Endothelial cell of umbilical vein (primary cell): ENCODE data around the gene CAMK2D. TPM values are rescaled to one million over a fixed set of nuclear protein-coding genes. Genes with fewer than 3 reads are reported as not detected.

Source experiments
- BruUV-seq: library from RNA; stranded (reverse); fragments of 400-500 nt; replicated peaks from 2 replicates; lab custom pipeline; 2021; lab: Mats Ljungman, UMichigan
- CTCF ChIA-PET: fragments of 300-600, 350-600 bp; sonication (Branson Sonifier 250); formaldehyde crosslinking; loops from one replicate; lab custom pipeline; 2021; ENCODE audit warnings: antibody characterized with exemption, inconsistent platforms; lab: Charles Lee
- POLR2A ChIA-PET: fragments of 300-600, 350-600 bp; sonication (Branson Sonifier 250); formaldehyde crosslinking; loops from one replicate; lab custom pipeline; 2021; ENCODE audit warnings: antibody characterized with exemption, inconsistent platforms; lab: Charles Lee
- DNase-seq: peaks from one replicate; pipeline ENCODE4 v3.0.0-alpha.2; 2011; ENCODE audit warnings: low read depth, low spot score
- FAIRE-seq: peaks from 2 replicates; lab custom pipeline; 2011; peaks lifted over from hg19 to GRCh38; lab: Jason Lieb, UNC
- H2AFZ ChIP-seq: 2 replicates; pipeline ENCODE4 v1.6.0; 2012; ENCODE audit warnings: low read depth, low read length, control low read depth, inconsistent platforms
- H3K27ac ChIP-seq: 2 replicates; pipeline ENCODE4 v1.5.1; 2011; ENCODE audit warnings: low read depth, mild to moderate bottlenecking, control low read depth, low read length, moderate library complexity; ENCODE audit not compliant: insufficient read depth
- H3K27me3 ChIP-seq, 2 experiments: 2 replicates each; pipeline versions ENCODE4 v1.6.0 to v1.6.1; 2011; ENCODE audit warnings: low read length in 2 of 2, mixed read lengths in 1 of 2; ENCODE audit not compliant: control insufficient read depth in 2 of 2, insufficient read depth in 2 of 2
- H3K36me3 ChIP-seq, 2 experiments: 2 replicates in 1 of 2; 3 replicates in 1 of 2; pipeline ENCODE4 v1.5.1; 2011; ENCODE audit warnings: low read length in 2 of 2, mild to moderate bottlenecking in 1 of 2, moderate library complexity in 1 of 2; ENCODE audit not compliant: control insufficient read depth in 2 of 2, insufficient read depth in 2 of 2; ENCODE audit errors: extremely low read depth in 1 of 2
- H3K4me1 ChIP-seq: 3 replicates; pipeline ENCODE4 v1.5.1; 2011; ENCODE audit warnings: mild to moderate bottlenecking, low read length; ENCODE audit not compliant: control insufficient read depth, insufficient read depth; ENCODE audit errors: extremely low read depth
- H3K4me2 ChIP-seq: 2 replicates; pipeline ENCODE4 v1.6.1; 2011; ENCODE audit warnings: low read length, control low read depth, mixed read lengths; ENCODE audit not compliant: insufficient read depth
- H3K4me3 ChIP-seq, 3 experiments: fragments of 200-600 bp in 1 of 3; sonication (generic), shearing (Covaris generic) in 1 of 3; replicated peaks in 1 of 3; 2 replicates each; pipeline ENCODE4 v1.5.1; 2011 to 2016; ENCODE audit warnings: control low read depth in 3 of 3, low read length in 3 of 3, mild to moderate bottlenecking in 2 of 3, inconsistent platforms in 1 of 3, low read depth in 1 of 3, moderate library complexity in 1 of 3; ENCODE audit not compliant: insufficient read depth in 1 of 3
- H3K79me2 ChIP-seq: 2 replicates; pipeline ENCODE4 v1.6.0; 2012; ENCODE audit warnings: low read length, inconsistent platforms; ENCODE audit not compliant: control insufficient read depth, insufficient read depth
- H3K9ac ChIP-seq: replicated peaks from 2 replicates; pipeline ENCODE3; 2011; ENCODE audit warnings: low read length, control low read depth; ENCODE audit not compliant: insufficient read depth; ENCODE audit errors: extremely low read depth
- H3K9me1 ChIP-seq: replicated peaks from 3 replicates; pipeline ENCODE4 v1.6.0; 2011; ENCODE audit warnings: mild to moderate bottlenecking, low read length; ENCODE audit not compliant: control insufficient read depth, insufficient read depth; ENCODE audit errors: extremely low read depth
- H3K9me3 ChIP-seq: replicated peaks from 2 replicates; pipeline ENCODE4 v1.5.1; 2012; ENCODE audit warnings: low read length, inconsistent platforms; ENCODE audit not compliant: control insufficient read depth, insufficient read depth
- H4K20me1 ChIP-seq: replicated peaks from 2 replicates; pipeline ENCODE3; 2011; ENCODE audit warnings: mild to moderate bottlenecking, low read length; ENCODE audit not compliant: control insufficient read depth, insufficient read depth; ENCODE audit errors: extremely low read depth
- EZH2 ChIP-seq: IDR thresholded peaks from 2 replicates; pipeline ENCODE4 v1.6.1; 2012; ENCODE audit warnings: borderline replicate concordance, low read depth, mild to moderate bottlenecking, moderate library complexity, low read length, inconsistent platforms; ENCODE audit not compliant: severe bottlenecking
- FOS ChIP-seq: IDR thresholded peaks from 2 replicates; pipeline ENCODE4 v1.6.1; 2011; ENCODE audit warnings: mild to moderate bottlenecking, low read length, moderate library complexity, borderline replicate concordance; ENCODE audit not compliant: insufficient read depth
- GATA2 ChIP-seq: IDR thresholded peaks from 2 replicates; pipeline ENCODE4 v1.7.0; 2011; ENCODE audit warnings: low read depth, mild to moderate bottlenecking, moderate library complexity, mixed read lengths, low read length; ENCODE audit not compliant: insufficient read length, insufficient read depth
- MYC ChIP-seq: IDR thresholded peaks from one replicate; pipeline ENCODE4 v1.6.1; 2011; ENCODE audit warnings: mild to moderate bottlenecking, low read depth, low read length
- POLR2A ChIP-seq: IDR thresholded peaks from 2 replicates; pipeline ENCODE4 v1.6.1; 2012; ENCODE audit warnings: low read depth, mild to moderate bottlenecking, control low read depth, low read length
- dilution Hi-C: fragments of 300-500 bp; cut with MboI; formaldehyde crosslinking; loops from one replicate; pipeline ENCODE4 v1.15.0; 2019; ENCODE audit warnings: low sequenced_read_pairs; ENCODE audit not compliant: extremely low pct_ligation_motif_present
- intact Hi-C: fragments of 100-400 bp; cut with micrococcal nuclease; formaldehyde crosslinking; loops from one replicate; pipeline ENCODE4 v1.10.0; 2022
- polyA plus RNA-seq, 4 experiments: library from polyadenylated mRNA; depleted of rRNA in 3 of 4; stranded (reverse) in 3 of 4; unstranded in 1 of 4; fragments of >200 nt; gene quantifications; 2 replicates each; pipeline versions ENCODE4 v1.2.1 to v1.2.3, GENCODE V29; 2011 to 2012; ENCODE audit warnings: missing spikeins in 1 of 4
- total RNA-seq: library from RNA; stranded (reverse); gene quantifications from 2 replicates; pipeline ENCODE4 v1.2.3, GENCODE V29; 2021
- TF ChIP-seq, protein P1 (sequence below), 2 donors: IDR thresholded peaks; 1 replicate in 1 of 2; 2 replicates in 1 of 2; pipeline ENCODE4 v1.5.1; 2011; ENCODE audit warnings: low read length in 2 of 2, mild to moderate bottlenecking in 2 of 2, moderate library complexity in 2 of 2, control low read depth in 1 of 2, inconsistent platforms in 1 of 2, low read depth in 1 of 2; ENCODE audit not compliant: insufficient read depth in 1 of 2; ENCODE audit errors: extremely low read depth in 1 of 2
- TF ChIP-seq, protein P2 (sequence below): IDR thresholded peaks from 2 replicates; pipeline ENCODE4 v1.6.1; 2011; ENCODE audit not compliant: insufficient read depth, insufficient read length

The CAMK2D gene
- total and polyA plus RNA-seq, 2 donors (not counting 3 experiments of a cell fraction or from before 2014, with no cell fraction given), result 10.4 to 30.7 TPM

DNA sequence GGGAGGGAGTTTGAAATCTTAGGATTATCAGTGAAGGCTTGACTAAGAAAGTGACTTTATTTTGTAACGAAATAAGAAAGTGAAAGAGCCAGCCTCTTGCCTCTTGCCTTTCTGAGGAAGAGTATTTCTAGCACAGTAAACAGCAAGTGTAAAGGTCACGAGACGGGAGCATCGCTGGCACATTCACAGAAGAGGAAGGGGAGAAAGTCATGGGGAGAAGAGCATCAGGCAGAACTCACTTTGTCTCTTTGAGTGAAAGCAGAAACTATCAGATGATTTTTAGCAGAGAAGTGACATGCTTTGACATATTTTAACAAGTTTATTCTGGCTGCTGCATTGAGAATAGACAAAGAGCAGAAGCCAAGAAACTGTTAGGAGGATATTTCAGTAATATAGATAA, 313.8 kb downstream of the CAMK2D start:
- POLR2A ChIA-PET, result no interaction called here
- dilution Hi-C loops, result no loop called here

More for the DNA sequence above, 313.8 kb downstream of the CAMK2D start:
- H3K9me3 ChIP-seq, result no peaks in the 10 kb centered on the region
- CTCF ChIA-PET, result no interaction called here
- BruUV-seq, result no TSS peak
- no peak overlapping the region for H3K4me2 ChIP-seq
- H3K36me3 ChIP-seq, result no peaks in the 10 kb centered on the region
- peaks cover 28% of the 10 kb centered on the region for H3K4me1 ChIP-seq
- no peaks in the 10 kb centered on the region for H3K9me1 ChIP-seq
- no peak for DNase-seq
- no peaks in the 10 kb centered on the region for H4K20me1 ChIP-seq
- no peak overlapping the region for H2AFZ ChIP-seq
- no peaks in the 10 kb centered on the region for H3K79me2 ChIP-seq
- H3K27ac ChIP-seq, result no peak overlapping the region
- no peak for FAIRE-seq
- H3K9ac ChIP-seq, result no peak overlapping the region
- intact Hi-C loops, result no loop called here
- TF ChIP-seq, protein P1, sequence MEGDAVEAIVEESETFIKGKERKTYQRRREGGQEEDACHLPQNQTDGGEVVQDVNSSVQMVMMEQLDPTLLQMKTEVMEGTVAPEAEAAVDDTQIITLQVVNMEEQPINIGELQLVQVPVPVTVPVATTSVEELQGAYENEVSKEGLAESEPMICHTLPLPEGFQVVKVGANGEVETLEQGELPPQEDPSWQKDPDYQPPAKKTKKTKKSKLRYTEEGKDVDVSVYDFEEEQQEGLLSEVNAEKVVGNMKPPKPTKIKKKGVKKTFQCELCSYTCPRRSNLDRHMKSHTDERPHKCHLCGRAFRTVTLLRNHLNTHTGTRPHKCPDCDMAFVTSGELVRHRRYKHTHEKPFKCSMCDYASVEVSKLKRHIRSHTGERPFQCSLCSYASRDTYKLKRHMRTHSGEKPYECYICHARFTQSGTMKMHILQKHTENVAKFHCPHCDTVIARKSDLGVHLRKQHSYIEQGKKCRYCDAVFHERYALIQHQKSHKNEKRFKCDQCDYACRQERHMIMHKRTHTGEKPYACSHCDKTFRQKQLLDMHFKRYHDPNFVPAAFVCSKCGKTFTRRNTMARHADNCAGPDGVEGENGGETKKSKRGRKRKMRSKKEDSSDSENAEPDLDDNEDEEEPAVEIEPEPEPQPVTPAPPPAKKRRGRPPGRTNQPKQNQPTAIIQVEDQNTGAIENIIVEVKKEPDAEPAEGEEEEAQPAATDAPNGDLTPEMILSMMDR (IDR thresholded peaks at IDR 0.05; ENCODE audit: extremely low read depth in 1 of 2, insufficient read depth in 1 of 2, low read depth in 1 of 2, low read length in 2 of 2), result no peak
- TF ChIP-seq POLR2A, result no peak
- TF ChIP-seq MYC, result no peak
- no peak for TF ChIP-seq GATA2
- TF ChIP-seq, protein P2, sequence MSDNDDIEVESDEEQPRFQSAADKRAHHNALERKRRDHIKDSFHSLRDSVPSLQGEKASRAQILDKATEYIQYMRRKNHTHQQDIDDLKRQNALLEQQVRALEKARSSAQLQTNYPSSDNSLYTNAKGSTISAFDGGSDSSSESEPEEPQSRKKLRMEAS, result no peak
- no peak for TF ChIP-seq FOS
- no peak for TF ChIP-seq EZH2
- no peaks in the 10 kb centered on the region for H3K27me3 ChIP-seq
- no peak overlapping the region for H3K4me3 ChIP-seq
